RWPE1 (cell line): ENCODE measurements around the gene C17orf50.

Source experiments
- CTCF ChIA-PET: fragments of 350-600 bp; sonication (Branson Sonifier 250); formaldehyde crosslinking; extraction: SDS; loops from one replicate; lab custom pipeline; 2021; lab: Yijun Ruan, JAX
- POLR2A ChIA-PET: fragments of 400-600 bp; formaldehyde crosslinking; extraction: SDS; loops from one replicate; lab custom pipeline; 2020; ENCODE audit warnings: antibody characterized with exemption; ENCODE audit not compliant: low non-redundant PET; lab: Yijun Ruan, JAX
- DNase-seq: peaks from one replicate; pipeline ENCODE4 v3.0.0; 2012; ENCODE audit warnings: low spot score
- H3K27ac ChIP-seq: fragments of 450-650 bp; 2 replicates; pipeline ENCODE4 v1.5.1; 2017
- TF ChIP-seq, protein P1 (sequence below): fragments of 450-650 bp; conservative IDR thresholded peaks from 2 replicates; pipeline ENCODE4 v1.5.1; 2017; ENCODE audit warnings: low read depth, mild to moderate bottlenecking

The C17orf50 gene

DNA sequence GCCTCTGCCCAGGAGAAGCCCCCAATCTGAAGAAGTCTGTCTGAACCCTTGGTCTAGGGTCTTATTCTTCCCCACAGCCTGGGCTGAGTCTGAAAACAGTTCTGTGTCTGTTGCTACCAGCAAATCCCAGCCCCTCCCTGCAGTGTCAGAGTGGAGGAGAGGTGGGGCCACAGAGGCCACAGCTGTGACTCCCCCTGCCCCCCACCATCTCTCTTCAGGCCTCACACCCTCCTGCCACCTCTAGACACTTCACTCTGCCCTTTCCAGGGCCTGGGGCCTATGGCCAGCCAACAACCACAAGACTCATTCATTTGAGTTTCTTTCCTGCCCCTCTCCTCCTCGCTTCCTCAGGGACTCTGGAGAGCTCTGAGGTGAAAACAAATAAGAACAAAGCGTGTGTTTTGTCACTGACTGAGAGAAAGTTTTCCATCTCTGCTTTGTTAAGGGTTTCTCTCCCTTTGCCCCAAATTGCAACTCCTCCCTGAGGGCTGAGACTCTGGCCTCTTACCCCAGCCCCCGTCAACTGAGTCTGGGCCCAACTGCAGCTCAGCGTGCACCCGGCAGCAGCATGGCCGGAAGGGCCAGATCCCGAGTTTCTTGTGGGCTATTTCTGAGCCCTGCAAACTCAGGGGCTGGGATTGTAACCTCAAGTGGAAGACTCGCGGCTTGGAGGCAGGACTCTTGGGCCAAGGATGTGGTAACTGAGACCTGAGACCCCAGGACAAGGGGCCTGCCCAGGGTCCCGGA lies 13.2 kb downstream of the C17orf50 start:
- TF ChIP-seq, protein P1, sequence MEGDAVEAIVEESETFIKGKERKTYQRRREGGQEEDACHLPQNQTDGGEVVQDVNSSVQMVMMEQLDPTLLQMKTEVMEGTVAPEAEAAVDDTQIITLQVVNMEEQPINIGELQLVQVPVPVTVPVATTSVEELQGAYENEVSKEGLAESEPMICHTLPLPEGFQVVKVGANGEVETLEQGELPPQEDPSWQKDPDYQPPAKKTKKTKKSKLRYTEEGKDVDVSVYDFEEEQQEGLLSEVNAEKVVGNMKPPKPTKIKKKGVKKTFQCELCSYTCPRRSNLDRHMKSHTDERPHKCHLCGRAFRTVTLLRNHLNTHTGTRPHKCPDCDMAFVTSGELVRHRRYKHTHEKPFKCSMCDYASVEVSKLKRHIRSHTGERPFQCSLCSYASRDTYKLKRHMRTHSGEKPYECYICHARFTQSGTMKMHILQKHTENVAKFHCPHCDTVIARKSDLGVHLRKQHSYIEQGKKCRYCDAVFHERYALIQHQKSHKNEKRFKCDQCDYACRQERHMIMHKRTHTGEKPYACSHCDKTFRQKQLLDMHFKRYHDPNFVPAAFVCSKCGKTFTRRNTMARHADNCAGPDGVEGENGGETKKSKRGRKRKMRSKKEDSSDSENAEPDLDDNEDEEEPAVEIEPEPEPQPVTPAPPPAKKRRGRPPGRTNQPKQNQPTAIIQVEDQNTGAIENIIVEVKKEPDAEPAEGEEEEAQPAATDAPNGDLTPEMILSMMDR, result no peak
- ChIA-PET POLR2A (interaction anchor here (1.0 kb wide), 1 partner anchor 24 kb away, joined by 4 read pairs; no protein-coding TSS in a partner anchor), CTCF (interaction anchor here (0.6 to 1.7 kb wide), 2 partner anchors 10 to 35 kb away, joined by 5 to 6 read pairs; no protein-coding TSS in a partner anchor)
- no peak for DNase-seq
- H3K27ac ChIP-seq, result peak overlapping the region; percentile 98

DNA sequence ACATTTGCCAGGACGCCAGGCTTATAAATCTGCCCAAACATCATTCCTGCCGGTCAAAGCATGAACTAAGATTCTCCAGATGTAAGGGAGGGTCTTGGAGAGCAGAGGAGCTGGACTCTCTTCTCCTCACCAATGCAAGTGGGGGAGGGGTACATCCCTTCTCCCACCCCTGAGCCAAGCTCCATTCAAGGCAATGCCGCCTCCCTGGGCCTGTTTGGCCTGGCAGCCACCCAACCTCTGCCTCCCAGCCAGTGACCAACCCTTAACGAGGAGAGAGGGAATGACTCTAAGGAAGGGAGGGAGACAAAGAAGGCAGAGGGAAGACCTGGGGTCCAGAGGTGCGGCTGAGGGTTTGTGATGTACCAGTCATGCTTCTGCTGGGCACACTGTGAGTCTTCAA lies 13.8 kb downstream of the C17orf50 start:
- DNase-seq, result no peak
- peak overlapping the region; percentile 98 for H3K27ac ChIP-seq
- POLR2A ChIA-PET, result interaction anchor here (1.0 kb wide), 1 partner anchor 23 kb away, joined by 4 read pairs; no protein-coding TSS in a partner anchor
- CTCF ChIA-PET, result no interaction called here
- TF ChIP-seq, protein P1, result no peak

DNA sequence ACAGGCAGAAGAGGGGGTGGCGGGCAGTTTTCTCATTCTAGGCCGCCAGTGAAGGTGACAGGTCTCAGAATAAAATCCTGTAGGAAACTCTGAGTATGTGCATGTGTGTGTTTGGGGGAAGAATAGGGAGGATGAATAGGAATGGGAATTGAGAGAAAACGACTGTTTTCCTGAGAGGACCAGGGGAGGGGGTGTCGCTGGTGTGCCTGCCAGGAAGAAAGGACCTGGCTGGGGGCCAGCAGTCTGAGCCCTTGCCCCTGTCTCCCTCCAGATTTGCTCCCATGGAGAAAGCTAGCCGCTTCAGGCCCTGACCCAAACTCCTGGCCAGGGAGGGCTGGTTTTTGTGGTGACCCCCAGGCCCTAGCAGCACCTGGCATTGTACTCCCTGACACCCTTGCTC lies 14.4 kb downstream of the C17orf50 start:
- TF ChIP-seq, protein P1, result no peak
- CTCF ChIA-PET, result interaction anchor here (0.7 kb wide), 1 partner anchor 30 kb away, joined by 3 read pairs; no protein-coding TSS in a partner anchor
- peak overlapping the region; percentile 98 for H3K27ac ChIP-seq
- POLR2A ChIA-PET, result no interaction called here
- no peak for DNase-seq

DNA sequence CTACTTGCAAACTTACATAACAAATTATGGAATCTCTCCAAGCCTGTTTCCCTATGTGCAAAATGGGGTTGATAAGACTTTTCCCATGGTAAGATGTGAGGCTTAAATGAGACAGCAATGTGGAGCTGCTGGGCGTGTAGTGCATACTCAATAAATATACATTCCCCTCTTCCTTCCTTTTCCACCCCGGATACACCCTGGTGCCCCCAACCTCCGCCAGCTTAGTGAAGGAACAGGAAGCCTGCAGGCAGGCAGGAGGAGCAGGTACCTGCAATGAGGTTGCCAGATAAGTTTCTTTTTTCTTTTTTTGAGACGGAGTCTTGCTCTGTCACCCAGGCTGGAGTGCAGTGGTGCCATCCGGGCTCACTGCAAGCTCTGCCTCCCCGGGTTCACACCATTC lies 14.9 kb downstream of the C17orf50 start:
- H3K27ac ChIP-seq, result peak overlapping the region; percentile 98
- no peak for DNase-seq
- TF ChIP-seq, protein P1, result no peak
- ChIA-PET POLR2A (interaction anchor here (0.6 kb wide), 1 partner anchor 828 kb away, joined by 3 read pairs; no protein-coding TSS in a partner anchor), CTCF (interaction anchor here (0.6 to 0.7 kb wide), 2 partner anchors 25 to 30 kb away, joined by 3 read pairs; no protein-coding TSS in a partner anchor)

DNA sequence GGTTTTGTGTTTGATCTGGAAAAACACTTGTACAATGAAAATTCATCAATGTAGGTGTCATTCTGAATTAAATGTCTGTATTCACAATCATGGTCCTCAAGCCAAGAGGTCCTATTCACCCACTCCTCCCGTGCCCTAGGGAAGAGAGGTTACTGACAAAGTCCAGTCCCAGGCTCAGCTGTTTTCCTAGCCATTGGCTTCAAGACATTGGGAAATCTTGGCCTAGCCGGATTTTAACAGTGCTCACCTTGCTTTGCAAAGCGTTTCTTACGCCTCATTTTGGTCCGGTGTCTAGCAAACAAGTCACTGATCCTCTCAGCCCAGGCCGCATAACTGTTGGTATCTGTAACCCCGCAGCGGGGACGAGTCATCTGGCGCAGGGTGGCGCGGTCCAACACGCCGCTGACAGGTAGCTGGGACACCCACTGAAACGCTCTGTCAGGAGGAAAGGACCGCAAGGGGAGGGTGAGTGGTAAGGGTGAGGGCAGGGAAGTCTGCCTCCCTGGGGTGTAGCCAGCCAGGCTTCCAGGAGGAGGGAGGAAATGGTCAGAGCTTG lies 18.0 kb downstream of the C17orf50 start:
- peak overlapping the region; percentile 97 for H3K27ac ChIP-seq
- TF ChIP-seq, protein P1, result no peak
- CTCF ChIA-PET, result interaction anchor here (0.9 to 1.0 kb wide), 2 partner anchors 14 to 15 kb away, joined by 4 to 5 read pairs; no protein-coding TSS in a partner anchor
- POLR2A ChIA-PET, result no interaction called here
- DNase-seq, result no peak

DNA sequence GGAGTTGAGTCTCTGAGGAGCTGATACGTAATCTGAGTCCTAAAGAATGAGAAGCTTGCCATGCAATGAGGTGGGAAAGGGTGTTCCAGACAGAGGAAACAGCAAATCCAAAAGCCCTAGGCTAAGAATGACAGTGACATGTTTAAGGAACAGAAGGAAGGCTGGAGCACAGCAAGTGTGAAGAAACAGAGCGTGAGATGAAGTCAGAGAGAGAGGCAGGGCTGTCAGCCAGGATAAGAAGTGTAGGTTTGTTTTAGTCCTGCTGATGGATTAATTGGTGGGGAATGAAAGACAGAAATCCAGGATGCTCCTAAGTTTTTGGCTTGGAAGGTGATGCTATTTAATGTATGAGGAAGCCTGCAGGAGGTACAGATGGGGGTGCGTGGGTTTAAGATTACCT lies 20.3 kb downstream of the C17orf50 start:
- TF ChIP-seq, protein P1, result no peak
- H3K27ac ChIP-seq, result peak overlapping the region; percentile 64
- POLR2A ChIA-PET, result interaction anchor here (0.6 kb wide), 1 partner anchor 8 kb away, joined by 3 read pairs; no protein-coding TSS in a partner anchor
- DNase-seq, result no peak
- CTCF ChIA-PET, result interaction anchor here (0.6 to 1.6 kb wide), 5 partner anchors 17 to 33 kb away, joined by 4 to 6 read pairs (median 5); partner anchors contain the start of gene TAF15
